SU-DHL-6 (cell line): ENCODE results near the gene IL13RA2.

Experiments used
- H2AFZ ChIP-seq: fragments of 200-600 bp; sonication (generic); 2 replicates; pipeline ENCODE4 v1.6.1; 2014; ENCODE audit warnings: low read depth, mild to moderate bottlenecking, moderate library complexity, mixed read lengths, antibody characterized with exemption, low read length; ENCODE audit not compliant: severe bottlenecking
- H3F3A ChIP-seq: fragments of 200-600 bp; shearing (Covaris generic); 2 replicates; pipeline ENCODE4 v1.6.0; 2016; ENCODE audit warnings: antibody characterized with exemption, mild to moderate bottlenecking; ENCODE audit not compliant: insufficient read depth
- H3K27ac ChIP-seq: fragments of 200-600 bp; sonication (generic); 2 replicates; pipeline ENCODE4 v1.5.1; 2016; ENCODE audit warnings: low read depth, mild to moderate bottlenecking, low read length, moderate library complexity, mixed read lengths
- H3K27me3 ChIP-seq: fragments of 200-600 bp; sonication (generic), shearing (Covaris generic); 2 replicates; pipeline ENCODE4 v1.6.0; 2014; ENCODE audit warnings: mild to moderate bottlenecking, low read length
- H3K36me3 ChIP-seq: fragments of 200-600 bp; sonication (generic); 2 replicates; pipeline ENCODE4 v1.6.1; 2014; ENCODE audit warnings: mild to moderate bottlenecking, low read length, mixed read lengths
- H3K4me2 ChIP-seq: fragments of 300-600, 200-600 bp; shearing (Covaris generic), sonication (generic); 2 replicates; pipeline ENCODE4 v1.6.0; 2014; ENCODE audit warnings: low read length, low read depth, mild to moderate bottlenecking; ENCODE audit not compliant: poor library complexity, severe bottlenecking
- H3K4me3 ChIP-seq: fragments of 200-600 bp; sonication (generic); 2 replicates; pipeline ENCODE4 v1.5.1; 2014; ENCODE audit warnings: antibody characterized with exemption, low read length, mild to moderate bottlenecking, mixed read lengths; ENCODE audit not compliant: insufficient read depth, poor library complexity, severe bottlenecking
- H3K79me2 ChIP-seq: fragments of 200-600 bp; sonication (generic); 2 replicates; pipeline ENCODE4 v1.6.1; 2014; ENCODE audit warnings: mild to moderate bottlenecking, low read length, moderate library complexity; ENCODE audit not compliant: insufficient read depth
- H3K9ac ChIP-seq: fragments of 200-600 bp; sonication (generic); 2 replicates; pipeline ENCODE4 v1.7.0; 2014; ENCODE audit warnings: mild to moderate bottlenecking, low read length
- H3K9me2 ChIP-seq: fragments of 200-600 bp; sonication (generic); replicated peaks from 2 replicates; pipeline ENCODE4 v1.6.1; 2014; ENCODE audit warnings: low read length; ENCODE audit not compliant: insufficient read depth
- H3K9me3 ChIP-seq: fragments of 200-600 bp; sonication (generic); 2 replicates; pipeline ENCODE4 v1.6.1; 2014; ENCODE audit warnings: low read length, mixed read lengths; ENCODE audit not compliant: insufficient read depth
- H4K20me1 ChIP-seq: fragments of 200-600 bp; sonication (generic); 2 replicates; pipeline ENCODE4 v1.6.1; 2014; ENCODE audit warnings: low read depth, mild to moderate bottlenecking, antibody characterized with exemption, low read length, moderate library complexity, mixed read lengths
- EZH2phosphoT487 ChIP-seq: fragments of 200-600 bp; sonication (generic), shearing (Covaris generic); conservative IDR thresholded peaks from 2 replicates; pipeline ENCODE4 v1.6.1; 2018; ENCODE audit warnings: mild to moderate bottlenecking, antibody characterized with exemption, low read length, moderate library complexity, mixed read lengths
- TF ChIP-seq, protein P1 (sequence below): fragments of 200-600 bp; sonication (generic); IDR thresholded peaks from one replicate; pipeline ENCODE4 v1.5.1; 2017; ENCODE audit warnings: antibody characterized with exemption, mild to moderate bottlenecking, low read length, moderate library complexity; ENCODE audit not compliant: insufficient read depth, poor library complexity, severe bottlenecking

Gene IL13RA2

GRCh38 chrX:115017455-115017854 is at the start of gene IL13RA2:
TSS of gene IL13RA2 (minus strand) at chrX:115017616. CDS start at chrX:115017269, 347 bp downstream.
- H3K9me2 ChIP-seq: no peaks in the 10 kb centered on the region
- no peaks in the 10 kb centered on the region for H4K20me1 ChIP-seq
- no peak within 1 kb of the TSS for H3K9ac ChIP-seq
- no peaks in the 10 kb centered on the region for H3F3A ChIP-seq
- H2AFZ ChIP-seq: no peak within 1 kb of the TSS
- no peaks in the 10 kb centered on the region for H3K27me3 ChIP-seq
- no peak within 1 kb of the TSS for H3K27ac ChIP-seq
- H3K9me3 ChIP-seq: no peaks in the 10 kb centered on the region
- TF ChIP-seq EZH2phosphoT487: no peak
- TF ChIP-seq, protein P1, sequence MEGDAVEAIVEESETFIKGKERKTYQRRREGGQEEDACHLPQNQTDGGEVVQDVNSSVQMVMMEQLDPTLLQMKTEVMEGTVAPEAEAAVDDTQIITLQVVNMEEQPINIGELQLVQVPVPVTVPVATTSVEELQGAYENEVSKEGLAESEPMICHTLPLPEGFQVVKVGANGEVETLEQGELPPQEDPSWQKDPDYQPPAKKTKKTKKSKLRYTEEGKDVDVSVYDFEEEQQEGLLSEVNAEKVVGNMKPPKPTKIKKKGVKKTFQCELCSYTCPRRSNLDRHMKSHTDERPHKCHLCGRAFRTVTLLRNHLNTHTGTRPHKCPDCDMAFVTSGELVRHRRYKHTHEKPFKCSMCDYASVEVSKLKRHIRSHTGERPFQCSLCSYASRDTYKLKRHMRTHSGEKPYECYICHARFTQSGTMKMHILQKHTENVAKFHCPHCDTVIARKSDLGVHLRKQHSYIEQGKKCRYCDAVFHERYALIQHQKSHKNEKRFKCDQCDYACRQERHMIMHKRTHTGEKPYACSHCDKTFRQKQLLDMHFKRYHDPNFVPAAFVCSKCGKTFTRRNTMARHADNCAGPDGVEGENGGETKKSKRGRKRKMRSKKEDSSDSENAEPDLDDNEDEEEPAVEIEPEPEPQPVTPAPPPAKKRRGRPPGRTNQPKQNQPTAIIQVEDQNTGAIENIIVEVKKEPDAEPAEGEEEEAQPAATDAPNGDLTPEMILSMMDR: no peak
- H3K4me2 ChIP-seq: no peak within 1 kb of the TSS
- no peak within 1 kb of the TSS for H3K4me3 ChIP-seq
- no peaks in the 10 kb centered on the region for H3K79me2 ChIP-seq
- H3K36me3 ChIP-seq: no peaks in the 10 kb centered on the region

DNA sequence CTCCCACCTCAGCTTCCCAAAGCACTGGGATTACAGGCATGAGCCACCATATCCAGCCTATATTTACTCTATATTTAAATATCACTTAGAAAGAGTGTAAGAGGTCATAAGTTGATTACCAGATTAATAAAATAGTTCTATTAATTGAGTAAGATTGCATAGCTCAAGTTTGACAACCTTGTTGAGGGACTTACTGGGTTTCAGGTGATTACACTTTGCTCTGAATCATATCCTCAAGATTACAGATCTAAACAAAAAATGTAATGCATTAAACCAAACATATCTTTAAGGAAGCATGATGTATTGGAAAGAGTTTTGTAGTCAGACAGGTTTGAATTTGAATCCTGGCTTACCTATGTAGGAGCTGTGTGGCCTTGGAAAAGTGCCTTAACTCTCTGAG is 47.9 kb upstream of the IL13RA2 start:
- H3K9me3 ChIP-seq: no peaks in the 10 kb centered on the region
- no peaks in the 10 kb centered on the region for H3K79me2 ChIP-seq
- no peaks in the 10 kb centered on the region for H3K9me2 ChIP-seq
- H2AFZ ChIP-seq: no peak overlapping the region
- H4K20me1 ChIP-seq: no peaks in the 10 kb centered on the region
- TF ChIP-seq EZH2phosphoT487: no peak
- TF ChIP-seq, protein P1: no peak
- H3K36me3 ChIP-seq: no peaks in the 10 kb centered on the region
- H3K4me2 ChIP-seq: no peak overlapping the region
- no peak overlapping the region for H3K4me3 ChIP-seq
- H3K27ac ChIP-seq: no peak overlapping the region
- no peaks in the 10 kb centered on the region for H3K27me3 ChIP-seq
- H3K9ac ChIP-seq: no peak overlapping the region
- no peaks in the 10 kb centered on the region for H3F3A ChIP-seq

- Histone ChIP-seq H3K27ac (no peak overlapping the region), H4K20me1 (no peaks in the 10 kb centered on the region), H3K27me3 (no peaks in the 10 kb centered on the region), H2AFZ (no peak overlapping the region), H3K9me3 (no peaks in the 10 kb centered on the region), H3F3A (no peaks in the 10 kb centered on the region), H3K4me2 (no peak overlapping the region), H3K9me2 (no peaks in the 10 kb centered on the region), H3K4me3 (no peak overlapping the region), H3K79me2 (no peaks in the 10 kb centered on the region), H3K9ac (no peak overlapping the region), H3K36me3 (no peaks in the 10 kb centered on the region)
- TF ChIP-seq, protein P1: no peak
- no peak for TF ChIP-seq EZH2phosphoT487
These were observed 42.6 kb upstream of the IL13RA2 start for GRCh38 chrX:115060013-115060412.
